Cardiac atrium fibroblast (primary cell): ENCODE results near the gene RAD51AP1. TPM values are rescaled to one million over a fixed set of nuclear protein-coding genes. Genes with fewer than 3 reads are reported as not detected.

ENCODE experiments used
- total RNA-seq: library from RNA; depleted of rRNA; stranded (reverse); fragments of >200 nt; gene quantifications from 2 replicates; pipeline ENCODE4 v1.2.3, GENCODE V29; 2015

Gene RAD51AP1
- total RNA-seq, result 2.2 and 6.5 TPM in 2 replicates

GRCh38 chr12:4538207-4539160, at the start of gene RAD51AP1:
Gene RAD51AP1 (plus strand): TSS chr12:4538890. CDS start chr12:4538940, 50 bp downstream.

GRCh38 chr12:4562034-4562657, 23.5 kb downstream of the RAD51AP1 start, which contains the start of gene DYRK4:
Gene DYRK4 (plus strand): TSS chr12:4562208. CDS start chr12:4562246, 38 bp downstream.

Other genes starting within 250 kb of the RAD51AP1 start
- 5.4 and 10.5 TPM in 2 replicates for gene TIGAR, start 217.7 kb upstream of the RAD51AP1 start, total RNA-seq
- gene FGF23, start 159.2 kb upstream of the RAD51AP1 start, total RNA-seq, result not detected in 2 replicates
- not detected in 2 replicates for gene FGF6, start 93.1 kb upstream of the RAD51AP1 start, total RNA-seq
- 38.8 and 58.3 TPM in 2 replicates for gene DYRK4, start 23.3 kb downstream of the RAD51AP1 start, total RNA-seq
- gene AKAP3, start 110.2 kb downstream of the RAD51AP1 start, total RNA-seq, result 0.16 and 0.18 TPM in 2 replicates
- 25.6 and 40.7 TPM in 2 replicates for gene NDUFA9, start 110.2 kb downstream of the RAD51AP1 start, total RNA-seq
- under 0.01 TPM in 1 of 2 replicates, not detected in the other for gene GALNT8, start 181.5 kb downstream of the RAD51AP1 start, total RNA-seq